Smooth muscle cell of bladder (primary cell): ENCODE measurements around the gene VASN. TPM values are rescaled to one million over a fixed set of nuclear protein-coding genes. Genes with fewer than 3 reads are reported as not detected.

Experiments
- total RNA-seq: library from RNA; depleted of rRNA; stranded (reverse); fragments of >200 nt; gene quantifications from 2 replicates; pipeline ENCODE4 v1.2.3, GENCODE V29; 2014

The VASN gene
- 86.0 and 107 TPM in 2 replicates for total RNA-seq

DNA sequence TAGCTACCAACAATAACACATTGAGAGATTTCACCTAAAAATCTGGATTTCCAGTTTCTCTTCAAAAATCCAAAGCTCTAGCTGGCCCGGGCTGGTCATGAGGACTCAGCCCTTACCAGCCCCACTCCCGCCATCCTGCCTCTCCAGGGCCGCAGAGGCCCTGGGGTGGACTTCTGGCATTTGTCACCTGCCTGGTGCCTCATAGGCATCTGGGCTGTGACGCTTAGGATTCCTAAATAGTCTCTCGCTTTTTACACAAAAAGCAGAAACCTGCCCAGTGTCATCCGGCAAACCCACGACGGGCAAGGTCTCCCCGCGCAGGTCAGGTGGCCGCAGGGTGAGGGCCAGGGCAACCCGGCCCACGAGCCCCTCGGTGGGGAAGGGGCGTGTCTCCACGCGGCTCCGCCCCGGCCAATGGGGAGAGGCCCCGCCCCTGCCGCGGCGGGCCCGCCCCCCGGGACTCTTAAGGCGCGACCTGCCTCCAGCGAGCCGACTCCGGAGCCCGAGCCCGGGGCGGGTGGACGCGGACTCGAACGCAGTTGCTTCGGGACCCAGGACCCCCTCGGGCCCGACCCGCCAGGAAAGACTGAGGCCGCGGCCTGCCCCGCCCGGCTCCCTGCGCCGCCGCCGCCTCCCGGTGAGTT, at the start of gene VASN:
TSS of gene VASN (plus strand) at position 492 of the 644 bp plus-strand sequence. CDS start 9,030 bp downstream, outside the sequence.

DNA sequence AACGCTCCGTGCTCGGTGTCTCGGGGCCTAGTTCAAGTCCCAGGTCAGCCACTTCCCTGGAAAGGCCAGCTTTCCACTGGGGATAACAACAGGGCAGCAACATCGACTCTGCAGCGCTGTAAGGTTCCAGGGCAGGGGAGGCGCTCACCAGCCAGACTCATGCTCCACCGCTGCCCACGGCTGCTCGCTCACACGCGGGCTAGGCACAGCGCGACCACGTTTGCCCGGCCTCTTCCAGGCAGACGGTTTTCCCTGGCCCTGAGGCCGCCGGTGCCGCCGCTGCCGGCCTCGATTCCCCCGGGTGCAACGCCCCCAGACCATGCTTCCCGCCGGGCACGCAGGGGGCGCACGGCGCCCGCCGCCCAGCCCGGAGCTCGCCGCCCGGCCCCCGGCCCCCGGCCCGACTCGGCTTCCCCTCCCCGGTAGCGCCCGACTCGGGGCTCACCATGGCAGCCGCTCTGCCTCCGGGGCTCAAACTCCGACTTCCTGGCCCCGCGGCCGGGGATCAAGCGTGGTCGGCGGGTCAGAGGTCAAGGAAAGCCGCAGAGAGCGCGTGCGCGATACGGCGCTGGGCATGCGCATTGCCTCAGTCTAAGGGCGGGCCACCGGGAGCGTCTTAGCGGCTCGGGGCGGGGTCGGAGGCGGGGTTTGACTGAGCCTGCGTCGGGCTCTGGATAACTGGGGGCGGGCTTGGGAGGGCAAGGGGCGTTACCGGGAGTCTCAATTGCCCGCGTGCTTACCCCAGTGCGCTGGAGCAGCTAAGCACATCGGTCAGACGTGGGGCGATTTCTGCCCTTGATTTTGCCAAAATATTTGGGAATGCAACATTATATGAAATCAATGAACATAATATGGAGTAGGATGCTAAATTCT, 20.6 kb upstream of the VASN start, which contains the start of gene PAM16:
TSS of gene PAM16 (minus strand) at position 535 of the 873 bp plus-strand sequence. CDS start at position 448, 87 bp downstream.

DNA sequence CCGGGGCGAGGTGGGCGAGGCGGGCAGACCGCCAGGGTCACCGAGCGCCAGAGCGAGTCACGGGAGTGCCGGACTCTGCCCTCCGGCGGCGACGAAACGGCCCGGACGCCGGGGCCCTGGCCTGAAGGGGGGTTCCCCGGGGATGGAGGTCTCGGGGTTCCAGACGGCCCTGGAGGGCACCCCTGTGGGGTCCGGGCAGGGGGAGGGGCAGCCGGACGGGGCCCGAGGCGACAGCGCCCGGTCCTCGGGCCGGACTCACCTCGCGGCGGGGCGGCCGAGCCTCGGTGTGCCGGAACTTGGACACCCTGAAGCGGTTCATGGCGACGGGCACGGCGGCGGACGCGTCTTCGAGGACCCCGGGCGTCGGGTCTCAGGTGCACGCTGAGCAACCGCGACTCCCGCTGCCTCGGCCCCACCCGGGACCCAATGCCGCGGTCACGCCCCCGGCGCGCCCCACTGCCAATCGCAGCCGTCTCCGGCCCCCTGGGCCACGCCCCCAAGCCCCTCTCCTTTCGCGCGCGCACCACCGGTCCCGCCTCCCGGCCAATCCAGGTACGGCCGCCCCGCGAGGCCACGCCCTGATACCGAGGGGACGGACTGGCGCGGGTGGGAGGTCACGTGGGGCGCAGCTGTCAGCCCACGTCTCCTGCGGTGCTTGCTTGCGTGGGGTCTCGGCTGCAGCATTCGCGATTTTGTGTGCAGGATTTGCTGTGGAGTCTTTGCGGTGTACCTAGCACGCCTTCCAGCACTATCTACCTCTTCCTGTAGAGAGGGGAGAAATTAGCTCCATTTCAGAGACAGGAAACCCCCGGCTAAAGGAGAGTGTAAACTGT, 44.8 kb downstream of the VASN start, which contains the start of gene CORO7:
TSS of gene CORO7 (minus strand) at position 397 of the 833 bp plus-strand sequence. CDS start at position 319, 78 bp downstream.

DNA sequence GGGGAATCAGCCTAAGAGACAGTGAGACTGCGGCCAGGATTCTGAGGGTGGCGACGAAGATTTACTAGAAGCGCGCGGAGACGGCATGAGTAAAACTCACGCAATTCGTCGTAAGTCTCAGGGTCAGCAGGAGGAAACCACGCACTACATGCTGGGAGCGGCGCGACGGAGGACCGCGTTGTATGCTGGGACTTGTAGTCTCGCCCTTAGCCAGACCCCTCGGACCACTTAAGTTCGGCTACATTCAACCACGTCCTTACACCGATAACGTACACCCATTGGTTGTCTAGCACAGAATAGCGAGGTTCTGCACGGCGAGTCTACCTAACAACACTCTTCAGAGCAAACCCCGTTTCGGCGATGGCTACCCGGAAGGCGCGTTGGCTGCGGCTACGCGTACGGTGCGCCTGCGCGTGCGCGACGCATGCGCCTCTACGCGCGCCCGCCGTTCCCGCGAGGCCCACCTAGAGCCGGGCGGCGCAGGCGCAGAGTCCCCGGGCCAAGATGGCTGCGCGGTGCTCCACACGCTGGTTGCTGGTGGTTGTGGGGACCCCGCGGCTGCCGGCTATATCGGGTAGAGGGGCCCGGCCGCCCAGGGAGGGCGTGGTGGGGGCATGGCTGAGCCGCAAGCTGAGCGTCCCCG, 53.9 kb downstream of the VASN start, which contains the start of gene DNAJA3:
TSS of gene DNAJA3 (plus strand) at position 491 of the 643 bp plus-strand sequence. CDS start at position 505, 14 bp downstream.

Other genes starting within 250 kb of the VASN start
- gene SRL, start 129.8 kb upstream of the VASN start, total RNA-seq, result under 0.01 and 0.09 TPM in 2 replicates
- gene TFAP4, start 98.8 kb upstream of the VASN start, total RNA-seq, result 6.4 and 9.6 TPM in 2 replicates
- 1.7 and 2.4 TPM in 2 replicates for gene GLIS2, start 55.8 kb upstream of the VASN start, total RNA-seq
- 25.5 and 26.9 TPM in 2 replicates for gene PAM16, start 20.5 kb upstream of the VASN start, total RNA-seq
- 10.9 and 11.7 TPM in 2 replicates for gene CORO7, start 44.7 kb downstream of the VASN start, total RNA-seq
- 48.2 and 57.3 TPM in 2 replicates for gene DNAJA3, start 54.0 kb downstream of the VASN start, total RNA-seq
- 63.1 and 63.9 TPM in 2 replicates for gene NMRAL1, start 102.8 kb downstream of the VASN start, total RNA-seq
- gene HMOX2, start 104.5 kb downstream of the VASN start, total RNA-seq, result 42.4 and 59.2 TPM in 2 replicates
- gene CDIP1, start 166.9 kb downstream of the VASN start, total RNA-seq, result 6.8 and 10.2 TPM in 2 replicates
- gene C16orf96, start 184.5 kb downstream of the VASN start, total RNA-seq, result under 0.01 TPM in 2 replicates
- gene UBALD1, start 243.0 kb downstream of the VASN start, total RNA-seq, result 3.8 and 4.5 TPM in 2 replicates